HepG2 (cell line): Measurements from ENCODE around the gene BIVM. TPM values are rescaled to one million over a fixed set of nuclear protein-coding genes. Genes with fewer than 3 reads are reported as not detected.

Source experiments
- FOXA3 ChIP-seq: IDR thresholded peaks from 2 replicates; pipeline ENCODE4 v1.6.1; 2016; ENCODE audit warnings: missing genetic modification reagents, missing compliant biosample characterization
- JARID2 ChIP-seq: sonication (generic); formaldehyde crosslinking; IDR thresholded peaks from 2 replicates; pipeline ENCODE4 v1.8.1; 2023; ENCODE audit warnings: missing genetic modification reagents, inconsistent platforms; ENCODE audit not compliant: insufficient replicate concordance
- KDM6A ChIP-seq: IDR thresholded peaks from 2 replicates; pipeline ENCODE4 v1.6.1; 2016; ENCODE audit warnings: low read depth
- KLF16 ChIP-seq, 2 experiments: sonication (generic) in 1 of 2; formaldehyde crosslinking in 1 of 2; IDR thresholded peaks; 2 replicates each; pipeline versions ENCODE4 v1.6.1 to v1.8.0; 2016 to 2023; ENCODE audit warnings: missing genetic modification reagents in 2 of 2, missing compliant biosample characterization in 1 of 2
- MBD4 ChIP-seq: IDR thresholded peaks from 2 replicates; pipeline ENCODE4 v1.6.1; 2012; ENCODE audit warnings: low read length, inconsistent platforms, borderline replicate concordance
- NFYB ChIP-seq: sonication (generic); formaldehyde crosslinking; IDR thresholded peaks from 2 replicates; pipeline ENCODE4 v1.4.0; 2020; ENCODE audit warnings: missing genetic modification reagents
- ONECUT2 ChIP-seq: sonication (generic); formaldehyde crosslinking; IDR thresholded peaks from 2 replicates; pipeline ENCODE4 v1.4.0; 2020; ENCODE audit warnings: missing genetic modification reagents
- POLR2A ChIP-seq, 2 experiments: IDR thresholded peaks; 2 replicates each; pipeline ENCODE4 v1.6.1; 2011; ENCODE audit warnings: low read depth in 2 of 2, low read length in 2 of 2, mild to moderate bottlenecking in 1 of 2, moderate library complexity in 1 of 2; ENCODE audit not compliant: insufficient read depth in 1 of 2
- RAD51 ChIP-seq: fragments of 450-650 bp; IDR thresholded peaks from 2 replicates; pipeline ENCODE4 v1.6.1; 2016; ENCODE audit warnings: borderline replicate concordance
- SKI ChIP-seq: fragments of 450-650 bp; IDR thresholded peaks from one replicate; pipeline ENCODE4 v1.6.1; 2018; ENCODE audit warnings: mild to moderate bottlenecking; ENCODE audit not compliant: partially characterized antibody
- SRSF9 ChIP-seq: fragments of 200-400 bp; formaldehyde crosslinking; IDR thresholded peaks from 2 replicates; pipeline ENCODE4 v1.6.1; 2018; ENCODE audit warnings: borderline replicate concordance, mild to moderate bottlenecking, low read depth, low read length; ENCODE audit not compliant: insufficient read depth, poor library complexity, severe bottlenecking
- TBL1XR1 ChIP-seq: fragments of 150-350 bp; IDR thresholded peaks from 2 replicates; pipeline ENCODE4 v1.6.1; 2014; ENCODE audit warnings: borderline replicate concordance, low read length; ENCODE audit not compliant: partially characterized antibody
- TBX3 ChIP-seq: fragments of 450-650 bp; IDR thresholded peaks from 2 replicates; pipeline ENCODE4 v1.6.1; 2017; ENCODE audit warnings: antibody characterized with exemption, mild to moderate bottlenecking, inconsistent platforms, borderline replicate concordance
- ZFP90 ChIP-seq: sonication (generic); formaldehyde crosslinking; IDR thresholded peaks from 2 replicates; pipeline ENCODE4 v1.8.0; 2022; ENCODE audit warnings: missing genetic modification reagents, mild to moderate bottlenecking, inconsistent platforms, borderline replicate concordance
- ZIK1 ChIP-seq: sonication (generic); formaldehyde crosslinking; IDR thresholded peaks from 2 replicates; pipeline ENCODE4 v1.5.0; 2020; ENCODE audit warnings: mild to moderate bottlenecking, low read depth, missing genetic modification reagents, borderline replicate concordance
- ZNF260 ChIP-seq: sonication (generic); formaldehyde crosslinking; IDR thresholded peaks from 2 replicates; pipeline ENCODE4 v1.4.0; 2020; ENCODE audit warnings: missing genetic modification reagents, low read depth, mild to moderate bottlenecking, borderline replicate concordance
- ZNF317 ChIP-seq: sonication (generic); formaldehyde crosslinking; IDR thresholded peaks from 2 replicates; pipeline ENCODE4 v1.5.0; 2020; ENCODE audit warnings: mild to moderate bottlenecking, missing genetic modification reagents
- ZNF451 ChIP-seq: sonication (generic); formaldehyde crosslinking; IDR thresholded peaks from 2 replicates; pipeline ENCODE4 v1.5.0; 2020; ENCODE audit warnings: mild to moderate bottlenecking, missing genetic modification reagents
- ZNF501 ChIP-seq: sonication (generic); formaldehyde crosslinking; IDR thresholded peaks from 2 replicates; pipeline ENCODE4 v1.5.1; 2020; ENCODE audit warnings: mild to moderate bottlenecking, moderate library complexity, missing genetic modification reagents
- ZNF530 ChIP-seq: sonication (generic); formaldehyde crosslinking; IDR thresholded peaks from 2 replicates; pipeline ENCODE4 v1.5.0; 2020; ENCODE audit warnings: low read depth, mild to moderate bottlenecking, missing genetic modification reagents
- ZNF639 ChIP-seq: conservative IDR thresholded peaks from 2 replicates; pipeline ENCODE4 v1.6.1; 2018; ENCODE audit warnings: missing genetic modification reagents
- ZNF660 ChIP-seq: sonication (generic); formaldehyde crosslinking; IDR thresholded peaks from 2 replicates; pipeline ENCODE4 v1.5.1; 2020; ENCODE audit warnings: mild to moderate bottlenecking, low read depth, missing genetic modification reagents, borderline replicate concordance
- ZNF841 ChIP-seq: sonication (generic); formaldehyde crosslinking; IDR thresholded peaks from 2 replicates; pipeline ENCODE4 v1.8.1; 2023; ENCODE audit warnings: missing genetic modification reagents, borderline replicate concordance
- ZNF850 ChIP-seq: sonication (generic); formaldehyde crosslinking; conservative IDR thresholded peaks from 2 replicates; pipeline ENCODE4 v1.9.0; 2021; ENCODE audit warnings: mild to moderate bottlenecking, missing genetic modification reagents
- polyA plus RNA-seq, 8 experiments: library from polyadenylated mRNA; depleted of rRNA in 3 of 8; stranded (reverse) in 7 of 8; unstranded in 1 of 8; fragments of >200 nt; fragmentation: Illumina TruSeq in 4 of 8; extraction: Trizol in 4 of 8; gene quantifications; 2 replicates each; pipeline versions ENCODE4 v1.2.1 to v1.2.3, GENCODE V29; 2011 to 2016; ENCODE audit warnings: low read depth in 4 of 8, missing spikeins in 1 of 8, mixed read lengths in 1 of 8; ENCODE audit not compliant: insufficient read depth in 1 of 8
- total RNA-seq, 5 experiments: library from RNA; depleted of rRNA; stranded (reverse); fragments of >200 nt; fragmentation: Illumina TruSeq; extraction: Trizol; gene quantifications; 2 replicates each; pipeline ENCODE4 v1.2.3, GENCODE V29; 2016; ENCODE audit warnings: low read depth in 1 of 5
- TF ChIP-seq, protein P1 (sequence below): sonication (generic); formaldehyde crosslinking; IDR thresholded peaks from 2 replicates; pipeline ENCODE4 v1.5.0; 2020; ENCODE audit warnings: mild to moderate bottlenecking, missing genetic modification reagents
- TF ChIP-seq, protein P2 (sequence below): sonication (generic); formaldehyde crosslinking; IDR thresholded peaks from 2 replicates; pipeline ENCODE4 v1.5.0; 2020; ENCODE audit warnings: missing genetic modification reagents

Gene BIVM
- total and polyA plus RNA-seq, 2 of the 13 experiments (the other 11 are each of a cell fraction or from before 2014, with no cell fraction given) = 10.4 to 15.8 TPM

- TF ChIP-seq, protein P1, sequence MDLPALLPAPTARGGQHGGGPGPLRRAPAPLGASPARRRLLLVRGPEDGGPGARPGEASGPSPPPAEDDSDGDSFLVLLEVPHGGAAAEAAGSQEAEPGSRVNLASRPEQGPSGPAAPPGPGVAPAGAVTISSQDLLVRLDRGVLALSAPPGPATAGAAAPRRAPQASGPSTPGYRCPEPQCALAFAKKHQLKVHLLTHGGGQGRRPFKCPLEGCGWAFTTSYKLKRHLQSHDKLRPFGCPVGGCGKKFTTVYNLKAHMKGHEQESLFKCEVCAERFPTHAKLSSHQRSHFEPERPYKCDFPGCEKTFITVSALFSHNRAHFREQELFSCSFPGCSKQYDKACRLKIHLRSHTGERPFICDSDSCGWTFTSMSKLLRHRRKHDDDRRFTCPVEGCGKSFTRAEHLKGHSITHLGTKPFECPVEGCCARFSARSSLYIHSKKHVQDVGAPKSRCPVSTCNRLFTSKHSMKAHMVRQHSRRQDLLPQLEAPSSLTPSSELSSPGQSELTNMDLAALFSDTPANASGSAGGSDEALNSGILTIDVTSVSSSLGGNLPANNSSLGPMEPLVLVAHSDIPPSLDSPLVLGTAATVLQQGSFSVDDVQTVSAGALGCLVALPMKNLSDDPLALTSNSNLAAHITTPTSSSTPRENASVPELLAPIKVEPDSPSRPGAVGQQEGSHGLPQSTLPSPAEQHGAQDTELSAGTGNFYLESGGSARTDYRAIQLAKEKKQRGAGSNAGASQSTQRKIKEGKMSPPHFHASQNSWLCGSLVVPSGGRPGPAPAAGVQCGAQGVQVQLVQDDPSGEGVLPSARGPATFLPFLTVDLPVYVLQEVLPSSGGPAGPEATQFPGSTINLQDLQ (CRISPR knock-in tag) = no peak
- TF ChIP-seq ZNF501 (CRISPR knock-in tag) (no peak), NFYB (CRISPR knock-in tag) (no peak), ZNF660 (CRISPR knock-in tag) (no peak), KLF16 (CRISPR knock-in tag; IDR thresholded peaks at IDR 0.05) (no peak), ONECUT2 (no peak), ZNF530 (CRISPR knock-in tag) (no peak), ZFP90 (CRISPR knock-in tag) (no peak), MBD4 (no peak), SRSF9 (no peak), ZNF260 (CRISPR knock-in tag) (no peak), JARID2 (CRISPR knock-in tag) (no peak), ZIK1 (CRISPR knock-in tag) (no peak), POLR2A (IDR thresholded peaks at IDR 0.05; ENCODE audit: insufficient read depth in 1 of 2, low read depth in 2 of 2, low read length in 2 of 2) (no peak), SKI (no peak), TBX3 (no peak), FOXA3 (CRISPR knock-in tag) (peak; percentile 92), ZNF850 (no peak), KDM6A (peak; percentile 66), ZNF451 (CRISPR knock-in tag) (no peak), RAD51 (no peak), ZNF639 (CRISPR knock-in tag) (no peak), ZNF841 (CRISPR knock-in tag) (no peak), TBL1XR1 (no peak), ZNF317 (no peak)
- TF ChIP-seq, protein P2, sequence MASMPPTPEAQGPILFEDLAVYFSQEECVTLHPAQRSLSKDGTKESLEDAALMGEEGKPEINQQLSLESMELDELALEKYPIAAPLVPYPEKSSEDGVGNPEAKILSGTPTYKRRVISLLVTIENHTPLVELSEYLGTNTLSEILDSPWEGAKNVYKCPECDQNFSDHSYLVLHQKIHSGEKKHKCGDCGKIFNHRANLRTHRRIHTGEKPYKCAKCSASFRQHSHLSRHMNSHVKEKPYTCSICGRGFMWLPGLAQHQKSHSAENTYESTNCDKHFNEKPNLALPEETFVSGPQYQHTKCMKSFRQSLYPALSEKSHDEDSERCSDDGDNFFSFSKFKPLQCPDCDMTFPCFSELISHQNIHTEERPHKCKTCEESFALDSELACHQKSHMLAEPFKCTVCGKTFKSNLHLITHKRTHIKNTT (CRISPR knock-in tag) = no peak
Observed at GRCh38 chr13:102770435-102770834, 28.5 kb upstream of the BIVM start (continued).
